H1 (cell line): ENCODE results near the gene PSMD13. TPM values are rescaled to one million over a fixed set of nuclear protein-coding genes. Genes with fewer than 3 reads are reported as not detected.

Experiments used
- CTCF ChIA-PET: fragments of 300-600 bp; sonication (Branson Sonifier 250); formaldehyde crosslinking; loops from one replicate; lab custom pipeline; 2021; ENCODE audit not compliant: partially characterized antibody; lab: Charles Lee
- POLR2A ChIA-PET: fragments of 300-600 bp; sonication (Branson Sonifier 250); formaldehyde crosslinking; loops from one replicate; lab custom pipeline; 2021; ENCODE audit warnings: inconsistent platforms; ENCODE audit not compliant: partially characterized antibody; lab: Charles Lee
- DNase-seq, 2 experiments: peaks; one replicate each; pipeline versions ENCODE4 v3.0.0 to v3.0.0-alpha.2; 2010 to 2022; ENCODE audit warnings: low spot score in 2 of 2, low read depth in 1 of 2, mixed read lengths in 1 of 2
- FAIRE-seq: peaks from 2 replicates; lab custom pipeline; 2011; peaks lifted over from hg19 to GRCh38; lab: Jason Lieb, UNC
- H2AFZ ChIP-seq: 2 replicates; pipeline ENCODE4 v1.8.1; 2012; ENCODE audit warnings: low read length, inconsistent platforms
- H2AK5ac ChIP-seq: 2 replicates; pipeline ENCODE4 v1.6.1; 2013; ENCODE audit warnings: low read depth, low read length
- H2BK120ac ChIP-seq: replicated peaks from 2 replicates; pipeline ENCODE3; 2013; ENCODE audit warnings: low read depth, low read length, inconsistent platforms
- H2BK12ac ChIP-seq: 2 replicates; pipeline ENCODE4 v1.6.1; 2013; ENCODE audit warnings: low read depth, low read length
- H2BK15ac ChIP-seq: 2 replicates; pipeline ENCODE4 v1.6.1; 2013; ENCODE audit warnings: low read length
- H2BK20ac ChIP-seq: 2 replicates; pipeline ENCODE4 v1.6.1; 2013; ENCODE audit warnings: low read length
- H2BK5ac ChIP-seq: 2 replicates; pipeline ENCODE4 v1.6.1; 2013; ENCODE audit warnings: low read depth, low read length
- H3K14ac ChIP-seq: 2 replicates; pipeline ENCODE4 v1.6.1; 2013; ENCODE audit warnings: inconsistent platforms; ENCODE audit not compliant: insufficient read length
- H3K18ac ChIP-seq: 2 replicates; pipeline ENCODE4 v1.6.1; 2013; ENCODE audit warnings: low read length; ENCODE audit errors: extremely low read depth
- H3K23ac ChIP-seq: 2 replicates; pipeline ENCODE4 v1.6.1; 2013; ENCODE audit warnings: inconsistent platforms; ENCODE audit not compliant: insufficient read length
- H3K23me2 ChIP-seq: 2 replicates; pipeline ENCODE4 v1.6.1; 2013; ENCODE audit warnings: low read depth, low read length
- H3K27ac ChIP-seq: 2 replicates; pipeline ENCODE4 v1.6.1; 2011; ENCODE audit warnings: low read depth, low read length, inconsistent platforms
- H3K27me3 ChIP-seq, 4 experiments: replicated peaks in 1 of 4; 1 replicate in 1 of 4; 2 replicates in 3 of 4; pipeline versions ENCODE4 v1.6.1 to v1.8.1; 2011 to 2013; ENCODE audit warnings: low read length in 3 of 4, mild to moderate bottlenecking in 3 of 4, inconsistent platforms in 2 of 4, mixed read lengths in 2 of 4, moderate library complexity in 1 of 4; ENCODE audit not compliant: control insufficient read depth in 3 of 4, insufficient read depth in 3 of 4; ENCODE audit errors: extremely low read depth in 1 of 4
- H3K36me3 ChIP-seq, 4 experiments: 2 replicates each; pipeline versions ENCODE4 v1.6.1 to v1.8.1; 2011 to 2013; ENCODE audit warnings: mild to moderate bottlenecking in 4 of 4, low read length in 3 of 4, moderate library complexity in 2 of 4, control low read depth in 1 of 4, inconsistent platforms in 1 of 4; ENCODE audit not compliant: insufficient read depth in 4 of 4, control insufficient read depth in 2 of 4
- H3K4ac ChIP-seq: replicated peaks from 2 replicates; pipeline ENCODE3; 2013; ENCODE audit warnings: low read length, low read depth, mixed read lengths, inconsistent platforms; ENCODE audit not compliant: insufficient read length
- H3K4me1 ChIP-seq, 4 experiments: replicated peaks in 1 of 4; 1 replicate in 1 of 4; 2 replicates in 3 of 4; pipeline versions ENCODE4 v1.6.1 to v1.8.1; 2011 to 2013; ENCODE audit warnings: low read length in 3 of 4, inconsistent platforms in 2 of 4, mixed read lengths in 1 of 4; ENCODE audit not compliant: insufficient read depth in 4 of 4, control insufficient read depth in 3 of 4
- H3K4me2 ChIP-seq, 2 experiments: 2 replicates each; pipeline versions ENCODE4 v1.6.1 to v1.8.1; 2011 to 2013; ENCODE audit warnings: low read depth in 2 of 2, low read length in 2 of 2, control low read depth in 1 of 2, inconsistent platforms in 1 of 2, mild to moderate bottlenecking in 1 of 2; ENCODE audit not compliant: insufficient read depth in 1 of 2
- H3K4me3 ChIP-seq, 4 experiments: fragments of 200-600, 300-600 bp in 1 of 4; sonication (generic), shearing (Covaris generic), sonication (Bioruptor Twin) in 1 of 4; 2 replicates each; pipeline versions ENCODE4 v1.5.1 to v1.8.1; 2011 to 2016; ENCODE audit warnings: low read length in 4 of 4, low read depth in 3 of 4, control low read depth in 2 of 4, inconsistent platforms in 2 of 4, mild to moderate bottlenecking in 2 of 4, mixed read lengths in 1 of 4, moderate library complexity in 1 of 4; ENCODE audit not compliant: insufficient read depth in 2 of 4; ENCODE audit errors: extremely low read depth in 1 of 4
- H3K56ac ChIP-seq: replicated peaks from 2 replicates; pipeline ENCODE3; 2013; ENCODE audit warnings: low read depth, mild to moderate bottlenecking, mixed read lengths, low read length, inconsistent platforms; ENCODE audit not compliant: insufficient read length
- H3K79me1 ChIP-seq: 2 replicates; pipeline ENCODE4 v1.6.1; 2013; ENCODE audit warnings: low read depth, low read length, control low read depth
- H3K79me2 ChIP-seq, 2 experiments: 2 replicates each; pipeline versions ENCODE4 v1.6.1 to v1.8.1; 2012 to 2013; ENCODE audit warnings: low read length in 2 of 2, mild to moderate bottlenecking in 2 of 2, inconsistent platforms in 1 of 2; ENCODE audit not compliant: insufficient read depth in 2 of 2, control insufficient read depth in 1 of 2
- H3K9ac ChIP-seq, 4 experiments: replicated peaks in 1 of 4; 1 replicate in 1 of 4; 2 replicates in 3 of 4; pipeline versions ENCODE4 v1.6.1 to v1.8.1; 2011 to 2013; ENCODE audit warnings: low read depth in 3 of 4, low read length in 3 of 4, control low read depth in 2 of 4, mild to moderate bottlenecking in 2 of 4, moderate library complexity in 2 of 4, inconsistent platforms in 1 of 4; ENCODE audit errors: extremely low read depth in 1 of 4
- H3K9me3 ChIP-seq, 2 experiments: 2 replicates each; pipeline versions ENCODE4 v1.6.1 to v1.8.1; 2012 to 2013; ENCODE audit warnings: mild to moderate bottlenecking in 2 of 2, moderate library complexity in 2 of 2, control low read depth in 1 of 2, inconsistent platforms in 1 of 2, low read depth in 1 of 2, low read length in 1 of 2, mixed read lengths in 1 of 2; ENCODE audit not compliant: insufficient read depth in 2 of 2
- H4K20me1 ChIP-seq, 2 experiments: replicated peaks in 1 of 2; 2 replicates each; pipeline versions ENCODE3 to v1.8.1; 2011 to 2013; ENCODE audit warnings: inconsistent platforms in 2 of 2, low read length in 2 of 2, mild to moderate bottlenecking in 1 of 2; ENCODE audit not compliant: insufficient read depth in 2 of 2, control insufficient read depth in 1 of 2
- H4K5ac ChIP-seq: 2 replicates; pipeline ENCODE4 v1.6.1; 2013; ENCODE audit warnings: low read length, low read depth, mixed read lengths, inconsistent platforms; ENCODE audit not compliant: insufficient read length
- H4K8ac ChIP-seq: 2 replicates; pipeline ENCODE4 v1.8.0; 2013; ENCODE audit warnings: mild to moderate bottlenecking, moderate library complexity, low read length, inconsistent platforms; ENCODE audit not compliant: insufficient read depth; ENCODE audit errors: extremely low read depth
- H4K91ac ChIP-seq: replicated peaks from 2 replicates; pipeline ENCODE3; 2013; ENCODE audit warnings: low read length, mixed read lengths, inconsistent platforms; ENCODE audit not compliant: insufficient read length
- CBX8 ChIP-seq: fragments of 300-800, 300-1000 bp; sonication (generic); IDR thresholded peaks from 2 replicates; pipeline ENCODE4 v1.7.1; 2016; ENCODE audit warnings: low read depth, low read length, borderline replicate concordance
- CEBPB ChIP-seq: IDR thresholded peaks from 2 replicates; pipeline ENCODE4 v1.6.1; 2012; ENCODE audit warnings: low read depth, low read length
- CHD2 ChIP-seq: IDR thresholded peaks from 2 replicates; pipeline ENCODE4 v1.6.1; 2012; ENCODE audit warnings: low read length, improper control_type of control experiment
- CREB1 ChIP-seq: IDR thresholded peaks from 2 replicates; pipeline ENCODE4 v1.6.1; 2012; ENCODE audit warnings: inconsistent platforms
- HDAC2 ChIP-seq, 2 experiments: fragments of 300-600 bp in 1 of 2; sonication (generic) in 1 of 2; IDR thresholded peaks; 2 replicates each; pipeline ENCODE4 v1.6.1; 2011 to 2012; ENCODE audit warnings: low read depth in 2 of 2, low read length in 2 of 2, mild to moderate bottlenecking in 2 of 2, moderate library complexity in 2 of 2, borderline replicate concordance in 1 of 2, inconsistent platforms in 1 of 2
- MAX ChIP-seq: IDR thresholded peaks from 2 replicates; pipeline ENCODE4 v1.6.1; 2012; ENCODE audit warnings: inconsistent platforms
- NRF1 ChIP-seq: IDR thresholded peaks from 2 replicates; pipeline ENCODE4 v1.6.1; 2011; ENCODE audit warnings: mild to moderate bottlenecking, low read depth, low read length, improper control_type of control experiment
- POLR2A ChIP-seq, 2 experiments: IDR thresholded peaks; 1 replicate in 1 of 2; 2 replicates in 1 of 2; pipeline ENCODE4 v1.6.1; 2011; ENCODE audit warnings: low read depth in 2 of 2, low read length in 2 of 2, mild to moderate bottlenecking in 2 of 2; ENCODE audit errors: control extremely low read depth in 1 of 2
- RBBP5 ChIP-seq: IDR thresholded peaks from 2 replicates; pipeline ENCODE4 v1.7.1; 2012; ENCODE audit warnings: low read depth, mild to moderate bottlenecking, inconsistent platforms, low read length, moderate library complexity, borderline replicate concordance
- SP4 ChIP-seq: IDR thresholded peaks from 2 replicates; pipeline ENCODE4 v1.6.1; 2012; ENCODE audit warnings: low read length, inconsistent platforms
- TAF7 ChIP-seq: optimal IDR thresholded peaks from 2 replicates; pipeline ENCODE3; 2011; ENCODE audit warnings: low read depth, mild to moderate bottlenecking, inconsistent platforms, low read length, moderate library complexity, borderline replicate concordance
- WGBS, 2 experiments: shearing (Covaris generic) in 1 of 2; methylation state at CpG; one replicate each; pipeline versions ENCODE4 v1.1.6 to v1.1.7; 2013 to 2015; ENCODE audit warnings: low lambda C conversion rate in 2 of 2, mixed read lengths in 2 of 2, inconsistent platforms in 1 of 2, low coverage in 1 of 2, missing lambda C conversion rate in 1 of 2; ENCODE audit not compliant: insufficient replicate concordance in 2 of 2, insufficient coverage in 1 of 2, insufficient read length in 1 of 2; ENCODE audit errors: extremely low coverage in 1 of 2, missing lambda C conversion rate in 1 of 2; 5-methylcytosine and 5-hydroxymethylcytosine counted together
- polyA plus RNA-seq, 7 experiments: library from polyadenylated mRNA; depleted of rRNA in 3 of 7; stranded (reverse) in 5 of 7; unstranded in 2 of 7; fragments of >200 nt in 5 of 7; fragments of 200-250 nt in 2 of 7; gene quantifications; 1 replicate in 5 of 7; 2 replicates in 1 of 7; 4 replicates in 1 of 7; pipeline versions ENCODE4 v1.2.1 to v1.2.3, GENCODE V29; 2011 to 2013; ENCODE audit warnings: missing spikeins in 2 of 7, mixed read lengths in 2 of 7
- total RNA-seq: library from RNA; stranded (reverse); fragmentation: NEBNext Ultra II Directional; extraction: Animal tissue kit (Norgen Biotek cat#: 25700); gene quantifications from 2 replicates; pipeline ENCODE4 v1.2.1, GENCODE V29; 2021

Gene PSMD13
- total and polyA plus RNA-seq, 2 of the 8 experiments (the other 6 are each of a cell fraction or from before 2014, with no cell fraction given), result 121 to 141 TPM

DNA sequence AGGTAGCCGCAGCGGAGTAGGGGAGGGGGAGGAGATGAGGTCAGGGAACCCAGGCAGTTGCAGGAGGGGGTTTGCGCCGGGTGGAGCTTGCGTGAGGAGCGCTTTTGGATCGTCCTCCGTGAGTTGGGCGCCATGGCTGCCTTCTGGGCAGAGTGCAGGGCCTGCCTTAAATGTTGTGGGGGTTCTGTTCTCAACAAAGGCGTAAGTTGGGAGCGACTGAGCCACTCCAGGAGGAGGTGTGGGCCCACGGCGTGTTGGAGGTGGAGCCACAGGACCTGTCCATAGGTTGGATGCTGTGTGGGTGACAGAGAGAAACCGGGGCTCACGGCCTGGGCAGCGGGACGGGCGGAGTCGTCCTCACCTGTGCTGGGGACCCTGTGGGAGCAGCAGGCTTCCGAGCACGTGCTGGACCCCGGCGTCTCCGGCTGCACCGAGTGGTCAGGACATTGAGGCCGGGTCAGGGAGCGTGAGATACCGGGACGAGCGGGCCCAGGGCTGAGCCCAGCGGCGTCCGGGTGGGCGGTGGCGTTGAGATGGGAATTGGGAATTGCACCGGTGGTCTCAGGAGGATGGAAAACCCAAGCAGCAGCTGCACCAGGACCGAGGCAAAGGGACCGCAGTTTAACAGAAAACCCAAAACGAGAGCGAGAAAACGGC, 51.2 kb downstream of the PSMD13 start:
- WGBS, 2 experiments, result 72% methylated on average over 21 of the region's 41 CpGs; no CpG with 5 or more reads in 1 of the 2 experiments
- Histone ChIP-seq H3K56ac (no peak overlapping the region), H3K9me3 (peaks cover 0 to 3% of the 10 kb centered on the region in 2 experiments; a peak in 1 of 4 replicates), H2BK20ac (peak overlapping the region; percentile 72; the same call in 1 of the 2 replicates), H3K23me2 (peaks cover 5% of the 10 kb centered on the region; the same call in 1 of the 2 replicates), H3K14ac (no peak overlapping the region), H2BK12ac (peak overlapping the region; percentile 84; the same call in 1 of the 2 replicates), H3K9ac (no peak overlapping the region; a peak in 2 of 7 replicates), H2AFZ (no peak overlapping the region), H2AK5ac (peak overlapping the region; percentile 79; the same call in 1 of the 2 replicates), H3K27ac (no peak overlapping the region), H2BK120ac (peak overlapping the region; percentile 61), H3K23ac (no peak overlapping the region), H3K4me2 (peak overlapping the region; percentile 67 to 84), H4K5ac (no peak overlapping the region), H2BK15ac (peak overlapping the region; percentile 92; the same call in 1 of the 2 replicates), H3K79me2 (no peaks in the 10 kb centered on the region), H3K4me3 (peak overlapping the region; percentile 34 to 59 (median 45)), H3K4ac (peak overlapping the region; percentile 57), H2BK5ac (peak overlapping the region; percentile 66; the same call in 1 of the 2 replicates), H3K4me1 (peaks cover 0 to 42% (median 32%) of the 10 kb centered on the region in 4 experiments; a peak in 6 of 7 replicates), H3K79me1 (0 out of 2 replicates have a peak, but pooled peaks cover 4% of the 10 kb centered on the region), H4K8ac (peak overlapping the region; percentile 1; the same call in 1 of the 2 replicates), H4K20me1 (no peaks in the 10 kb centered on the region), H4K91ac (peak overlapping the region; percentile 91), H3K36me3 (peaks cover 0 to 12% (median under 1%) of the 10 kb centered on the region in 4 experiments; a peak in 3 of 8 replicates), H3K27me3 (peaks cover 5 to 16% (median 13%) of the 10 kb centered on the region in 4 experiments; a peak in 6 of 7 replicates), H3K18ac (peak overlapping the region; percentile 71; the same call in 1 of the 2 replicates)
- POLR2A ChIA-PET, result interaction anchor here (1.0 to 7.7 kb wide), 7 partner anchors 9 to 80 kb away, joined by 3 to 51 read pairs (median 5); partner anchors contain the start of genes IFITM2 and IFITM5
- CTCF ChIA-PET, result interaction anchor here (0.9 to 3.9 kb wide), 5 partner anchors 17 to 76 kb away, joined by 3 to 30 read pairs (median 3); no protein-coding TSS in a partner anchor
- no peak for FAIRE-seq
- peak in 1 of 2 experiments; percentile 75 for DNase-seq
- no peak for TF ChIP-seq HDAC2 (IDR thresholded peaks at IDR 0.05; ENCODE audit: borderline replicate concordance in 1 of 2, low read depth in 2 of 2, low read length in 2 of 2)
- TF ChIP-seq MAX, result peak; percentile 92
- no peak for TF ChIP-seq POLR2A (IDR thresholded peaks at IDR 0.05; ENCODE audit: control extremely low read depth in 1 of 2, low read depth in 2 of 2, low read length in 2 of 2)
- no peak for TF ChIP-seq CHD2
- TF ChIP-seq RBBP5, result no peak
- TF ChIP-seq SP4, result no peak
- no peak for TF ChIP-seq CREB1
- TF ChIP-seq CEBPB, result no peak
- TF ChIP-seq CBX8, result no peak
- TF ChIP-seq NRF1, result no peak
- TF ChIP-seq TAF7, result no peak
